Astrocyte (in vitro differentiated cells and primary cell): Measurements from ENCODE around the gene IGSF21.

Experiments used
- CTCF ChIP-seq: IDR thresholded peaks from 2 replicates; pipeline ENCODE4 v1.5.1; 2011; ENCODE audit warnings: low read depth, mild to moderate bottlenecking, inconsistent platforms, low read length, moderate library complexity; ENCODE audit not compliant: insufficient read depth
- EZH2 ChIP-seq: IDR thresholded peaks from 2 replicates; pipeline ENCODE4 v1.6.1; 2012; ENCODE audit warnings: mild to moderate bottlenecking, low read length, inconsistent platforms; ENCODE audit not compliant: insufficient read depth

GRCh38 chr1:18414872-18415447 is 307.4 kb downstream of the IGSF21 start:
- TF ChIP-seq CTCF (no peak), EZH2 (no peak)
